Heart right ventricle (tissue), 16 donors: ENCODE data around the gene NUDT22. TPM values are rescaled to one million over a fixed set of nuclear protein-coding genes. Genes with fewer than 3 reads are reported as not detected.

Experiments used
- ATAC-seq, 8 donors: fragments of 200-7000 bp; cut with Tn5 transposase; one replicate each; pipeline ENCODE4 v1.9.1; 2020; ENCODE audit warnings: mild to moderate bottlenecking in 8 of 8, moderate library complexity in 8 of 8, moderate number of reproducible peaks in 1 of 8
- DNase-seq, 2 donors: peaks; one replicate each; pipeline ENCODE4 v3.0.0-alpha.2; 2020
- H3K27ac ChIP-seq, 10 donors: fragments of 200-600 bp; sonication (generic) in 2 of 10; one replicate each; pipeline versions ENCODE4 v1.5.0 to v1.8.0; 2020 to 2022; ENCODE audit warnings: mild to moderate bottlenecking in 3 of 10
- H3K27me3 ChIP-seq, 7 donors: fragments of 200-600 bp; one replicate each; pipeline ENCODE4 v1.8.0; 2021 to 2022; ENCODE audit warnings: mild to moderate bottlenecking in 2 of 7
- H3K36me3 ChIP-seq, 9 donors: fragments of 200-600 bp; sonication (generic) in 1 of 9; one replicate each; pipeline versions ENCODE4 v1.5.0 to v1.8.0; 2020 to 2022; ENCODE audit warnings: mild to moderate bottlenecking in 2 of 9
- H3K4me1 ChIP-seq, 9 donors: fragments of 200-600 bp; sonication (generic) in 1 of 9; one replicate each; pipeline versions ENCODE4 v1.5.0 to v1.8.0; 2020 to 2022; ENCODE audit warnings: mild to moderate bottlenecking in 4 of 9
- H3K4me3 ChIP-seq, 10 donors: fragments of 200-600 bp; sonication (generic) in 2 of 10; one replicate each; pipeline versions ENCODE4 v1.5.0 to v1.8.0; 2020 to 2022; ENCODE audit warnings: mild to moderate bottlenecking in 7 of 10, moderate library complexity in 2 of 10
- H3K9me3 ChIP-seq, 11 donors: fragments of 200-600 bp in 10 of 11; sonication (generic) in 2 of 11; one replicate each; pipeline versions ENCODE4 v1.5.0 to v1.8.0; 2013 to 2022; ENCODE audit warnings: mild to moderate bottlenecking in 2 of 11, control low read depth in 1 of 11, moderate library complexity in 1 of 11
- CTCF ChIP-seq, 9 donors: fragments of 200-600 bp; sonication (generic) in 2 of 9; IDR thresholded peaks; one replicate each; pipeline versions ENCODE4 v1.5.0 to v1.8.0; 2021 to 2022; ENCODE audit warnings: antibody characterized with exemption in 9 of 9, mild to moderate bottlenecking in 5 of 9, moderate library complexity in 1 of 9
- WGBS, 2 donors: extraction: QIAGEN DNeasy Blood & Tissue Kit; methylation state at CpG; one replicate each; pipeline ENCODE4 v1.1.7; 2013; ENCODE audit warnings: inconsistent platforms in 1 of 2; 5-methylcytosine and 5-hydroxymethylcytosine counted together
- intact Hi-C, 10 donors: fragments of 100-400 bp; cut with DNase I; formaldehyde crosslinking; loops; one replicate each; pipeline versions ENCODE4 v1.11.1 to v1.14.2; 2022
- polyA plus RNA-seq, 2 donors: library from polyadenylated mRNA; stranded (reverse); fragments of 200-250 nt; gene quantifications; one replicate each; pipeline ENCODE4 v1.2.3, GENCODE V29; 2013
- total RNA-seq, 10 donors: library from RNA; stranded (reverse); fragmentation: NEBNext Ultra II Directional in 3 of 10; extraction: Animal tissue kit (Norgen Biotek cat#: 25700) in 3 of 10; gene quantifications; one replicate each; pipeline versions ENCODE4 v1.2.1 to v1.2.4, GENCODE V29; 2021 to 2023
- donor health status: Arrhythmogenic right ventricular cardiomyopathy.
- donor health status: ischemic (EF 13 %, LVEDD 7.1; RV severe dilation, severe dysfunction).
- donor health status: healthy with polysubstance abuse.
- donor health status: DM: no; HTN: yes; CAD: no.
- donor health status: DM: no; HTN: no; CAD: no.
- donor health status: ischemic (EF 25% LVEDD 6.9; RV normal size, moderate dysfunction).
- donor health status: ischemic (EF 25% LVEDD 5.7; RV mildly dilated, moderate dysfunction).
- donor health status: healthy.
- donor health status: DM: yes; HTN: yes; CAD: no.
- donor health status: Ischemic cardiomyopathy.
- donor health status: ischemic (EF 35%, LVEDD 5.7; RV mildly dilated, moderate dysfunction).
- donor health status: nonischemic (EF 11% LVEDD 7.7; RV severe dilation, severe dysfunction).
- donor health status: DM: yes; HTN: yes; CAD: no.
- donor health status: PGD.
- donor health status: ischemic (EF 29% LVEDD 5.4; RV normal size, mild dysfunction).
- donor health status: nonischemic (EF 23%, LVEDD 6.1; RV moderate dilation, normal function).

The NUDT22 gene
- total and polyA plus RNA-seq, 12 donors: 57.3 to 95.2 (median 72.6) TPM

- DNase-seq (no peak), ATAC-seq (no peak)
- intact Hi-C loops: no loop called here
- Histone ChIP-seq H3K4me3 (no peak overlapping the region), H3K4me1 (peaks cover 0 to 28% (median 23%) of the 10 kb centered on the region in 9 donors), H3K27ac (no peak overlapping the region), H3K27me3 (no peaks in the 10 kb centered on the region), H3K9me3 (no peaks in the 10 kb centered on the region), H3K36me3 (peaks cover 0 to 72% (median 25%) of the 10 kb centered on the region in 9 donors)
- 81 to 90% methylated on average over 15 of the region's 15 CpGs for WGBS, 2 donors
- no peak for TF ChIP-seq CTCF (IDR thresholded peaks at IDR 0.05)
Measured at GRCh38 chr11:64256300-64256699, 30.2 kb downstream of the NUDT22 start.

GRCh38 chr11:64258356-64258755 lies 32.3 kb downstream of the NUDT22 start:
- 90 to 92% methylated on average over 21 to 24 of the region's 24 CpGs for WGBS, 2 donors
- DNase-seq (no peak), ATAC-seq (no peak)
- Histone ChIP-seq H3K4me3 (no peak overlapping the region), H3K36me3 (peaks cover 0 to 92% (median 40%) of the 10 kb centered on the region in 9 donors), H3K27ac (no peak overlapping the region), H3K27me3 (no peaks in the 10 kb centered on the region), H3K9me3 (no peaks in the 10 kb centered on the region), H3K4me1 (peaks cover 0 to 10% (median 8%) of the 10 kb centered on the region in 9 donors)
- intact Hi-C loops: no loop called here
- no peak for TF ChIP-seq CTCF (IDR thresholded peaks at IDR 0.05)

GRCh38 chr11:64258946-64259532 lies 33.0 kb downstream of the NUDT22 start:
- Histone ChIP-seq H3K4me1 (peaks cover 0 to 3% (median under 1%) of the 10 kb centered on the region in 9 donors), H3K9me3 (no peaks in the 10 kb centered on the region), H3K27me3 (no peaks in the 10 kb centered on the region), H3K4me3 (no peak overlapping the region), H3K36me3 (peaks cover 0 to 99% (median 40%) of the 10 kb centered on the region in 9 donors), H3K27ac (no peak overlapping the region)
- ATAC-seq (no peak), DNase-seq (no peak)
- 92 to 94% methylated on average over 31 to 32 of the region's 32 CpGs for WGBS, 2 donors
- intact Hi-C loops: no loop called here
- no peak for TF ChIP-seq CTCF (IDR thresholded peaks at IDR 0.05)

- Histone ChIP-seq H3K4me1 (no peaks in the 10 kb centered on the region), H3K36me3 (peaks cover 0 to 100% (median 38%) of the 10 kb centered on the region in 9 donors), H3K4me3 (no peak overlapping the region), H3K27me3 (no peaks in the 10 kb centered on the region), H3K27ac (no peak overlapping the region), H3K9me3 (no peaks in the 10 kb centered on the region)
- TF ChIP-seq CTCF (IDR thresholded peaks at IDR 0.05): no peak
- DNase-seq: no peak
- WGBS, 2 donors: 88% methylated on average over 4 of the region's 4 CpGs
- ATAC-seq: no peak
- intact Hi-C loops: no loop called here
Measured at GRCh38 chr11:64259533-64260067, 33.5 kb downstream of the NUDT22 start.
